NCI-H510A treated with DMSO at 0.1 percent for 48 hours (cell line): Measurements from ENCODE around the gene SMIM44.
"Not testable (repeated sequence)": the region's sequence is repeated elsewhere in the genome, so short reads cannot be mapped to it uniquely, and the experiment has no call there.

Experiments
- DNase-seq: peaks from one replicate; lab custom pipeline; 2025; lab: John Stamatoyannopoulos, UW

The SMIM44 gene

DNA sequence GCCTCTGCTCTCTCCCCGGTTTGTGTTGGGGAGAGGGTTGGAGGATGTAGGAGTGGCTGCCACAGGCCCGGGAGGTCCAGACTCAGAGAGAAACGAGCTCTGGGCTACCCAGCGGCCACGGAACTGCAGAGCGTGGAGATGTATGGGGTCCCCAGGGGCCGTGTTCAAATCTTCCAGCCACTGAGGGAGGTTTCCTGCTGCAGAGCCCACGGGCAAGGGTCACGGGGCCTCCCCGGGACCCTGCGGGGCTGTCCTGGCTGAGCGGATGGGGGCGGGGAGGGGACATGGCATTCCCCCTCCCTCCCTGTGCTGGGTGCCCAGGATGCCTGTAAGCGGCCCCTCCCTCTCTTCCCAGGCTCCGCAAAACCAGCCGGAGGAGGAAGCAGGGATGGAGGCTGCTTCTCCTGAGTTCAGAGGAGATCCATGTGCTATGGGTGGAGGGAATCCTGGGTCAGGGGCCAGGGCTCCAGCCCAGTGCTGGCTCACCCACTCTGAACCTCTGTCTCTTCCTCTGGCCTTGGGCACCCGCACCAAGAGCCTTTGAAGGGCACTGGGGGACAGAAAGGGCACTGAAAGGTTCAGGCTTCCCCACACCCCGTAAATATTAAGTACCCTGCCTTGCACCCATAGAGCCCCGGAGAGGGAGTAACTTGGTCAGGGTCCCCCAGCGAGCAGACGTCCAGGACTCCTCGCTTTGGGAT, 25.6 kb downstream of the SMIM44 start:
- no peak for DNase-seq

DNA sequence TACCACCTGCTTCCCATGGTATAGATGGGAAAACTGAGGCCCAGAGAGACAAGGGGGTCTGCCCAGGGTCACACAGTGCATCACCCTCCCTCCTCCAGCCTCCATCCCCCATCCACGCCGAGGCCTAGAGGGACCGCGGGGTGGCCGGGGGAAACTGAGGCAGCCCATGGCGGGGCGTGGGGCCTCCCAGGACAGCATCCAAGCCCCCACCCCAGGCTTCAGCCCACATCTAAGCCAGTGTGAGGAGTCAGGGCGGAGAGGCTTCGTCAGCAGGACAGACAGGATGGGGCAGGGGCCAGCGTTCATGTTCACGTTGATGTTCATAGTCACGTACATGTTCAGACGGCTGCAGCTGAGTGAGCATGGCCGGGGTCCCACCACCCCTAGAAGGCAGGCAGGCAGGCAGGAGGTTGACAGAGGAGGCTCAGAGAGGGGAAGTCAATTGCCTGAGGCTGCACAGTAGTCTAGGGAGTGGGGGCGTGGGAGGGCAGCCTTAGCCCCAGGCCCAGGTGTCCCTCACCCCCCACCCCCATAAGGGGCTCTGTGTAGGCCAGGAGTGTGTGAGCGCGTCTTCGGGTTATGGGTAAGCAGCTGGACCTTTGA, 26.2 kb downstream of the SMIM44 start:
- DNase-seq = no peak

GRCh38 chr19:3455960-3456601, 27.2 kb downstream of the SMIM44 start:
- DNase-seq = no peak

GRCh38 chr19:3455393-3455955, 27.8 kb downstream of the SMIM44 start:
- no peak for DNase-seq

DNA sequence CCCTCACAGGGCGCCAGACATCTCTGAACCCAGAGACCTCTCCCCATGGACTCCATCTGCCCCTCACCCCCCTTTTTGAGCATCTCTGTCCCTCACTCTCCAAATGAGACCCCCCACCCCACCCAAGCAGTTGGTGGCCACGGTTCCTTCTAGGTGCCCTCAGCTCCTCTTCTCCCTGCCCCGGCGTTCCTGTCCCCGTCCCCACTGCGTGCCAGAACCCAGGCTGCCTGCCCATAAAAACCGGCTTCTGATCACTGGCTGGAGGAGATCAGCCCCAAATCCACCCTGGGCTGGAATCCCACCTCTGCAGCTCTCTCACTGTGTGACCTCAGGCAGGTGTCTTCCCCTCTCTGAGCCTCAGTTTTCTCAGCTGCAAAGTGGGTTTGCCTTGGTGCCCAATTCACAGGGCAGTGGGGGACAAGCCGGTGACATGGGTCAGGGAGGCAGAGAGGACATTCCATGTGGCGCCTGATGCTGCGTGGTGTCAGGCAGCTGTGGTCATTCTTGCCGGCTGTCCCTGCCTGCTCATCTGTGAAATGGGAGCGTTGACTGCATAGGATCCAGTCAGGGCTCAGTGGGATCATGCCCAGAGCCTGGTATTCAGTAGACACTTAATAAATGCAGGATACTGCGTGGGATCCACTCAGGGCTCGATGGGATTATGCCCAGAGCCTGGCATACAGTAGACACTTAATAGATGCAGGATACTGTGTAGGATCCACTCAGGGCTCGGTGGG, 28.4 kb downstream of the SMIM44 start:
- no peak for DNase-seq

DNA sequence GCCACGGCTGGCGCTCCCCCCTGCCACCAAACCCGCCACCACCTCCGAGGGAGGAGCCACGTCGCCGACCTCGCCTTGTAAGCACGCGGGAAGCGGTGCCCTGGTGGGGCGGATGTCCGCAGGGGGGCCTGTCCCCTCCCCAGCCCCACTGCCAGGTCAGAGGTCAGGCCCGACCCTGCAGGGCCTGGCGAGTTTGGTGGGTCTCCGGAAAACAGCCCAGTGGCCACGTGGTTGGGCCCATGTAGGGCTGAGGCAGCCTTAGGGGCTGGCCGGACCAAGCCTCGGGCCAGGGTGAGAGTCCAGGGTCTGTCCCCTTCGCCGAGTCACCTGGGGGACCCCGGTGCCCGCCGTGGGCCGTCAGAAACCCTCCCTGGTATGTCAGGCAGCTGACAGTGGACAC, 29.4 kb downstream of the SMIM44 start:
- no peak for DNase-seq

DNA sequence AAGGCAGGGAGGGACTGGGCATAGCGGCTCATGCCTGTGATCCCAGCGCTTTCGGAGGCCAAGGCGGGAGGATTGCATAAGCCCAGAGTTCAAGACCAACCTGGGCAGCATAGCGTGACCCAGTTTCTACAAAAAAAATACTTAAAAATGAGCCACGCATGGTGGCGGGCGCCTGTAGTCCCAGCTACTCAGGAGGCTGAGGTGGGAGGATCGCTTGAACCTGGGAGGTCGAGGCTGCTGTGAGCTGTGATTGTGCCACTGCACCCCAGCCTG, 30.4 kb downstream of the SMIM44 start:
- not testable (repeated sequence) for DNase-seq

GRCh38 chr19:3452171-3452941, 30.9 kb downstream of the SMIM44 start:
- no peak for DNase-seq

DNA sequence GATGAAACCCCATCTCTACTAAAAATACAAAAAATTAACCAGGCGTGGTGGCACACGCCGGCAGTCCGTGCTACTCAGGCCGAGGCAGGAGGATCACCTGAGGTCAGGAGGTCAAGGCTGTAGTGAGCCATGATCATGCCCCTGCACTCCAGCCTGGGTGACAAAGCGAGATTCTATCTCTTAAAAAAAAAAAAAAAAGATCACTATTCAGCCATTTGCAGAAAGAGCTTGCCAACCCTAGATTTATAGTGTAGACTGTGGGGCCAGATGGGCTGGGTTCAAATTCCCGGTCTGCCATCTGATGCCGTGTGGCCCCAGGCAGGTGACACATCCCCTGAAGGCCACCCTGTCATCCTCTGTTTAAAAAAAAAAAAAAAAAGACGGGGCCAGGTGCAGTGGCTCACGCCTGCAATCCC, 31.8 kb downstream of the SMIM44 start:
- no peak for DNase-seq

DNA sequence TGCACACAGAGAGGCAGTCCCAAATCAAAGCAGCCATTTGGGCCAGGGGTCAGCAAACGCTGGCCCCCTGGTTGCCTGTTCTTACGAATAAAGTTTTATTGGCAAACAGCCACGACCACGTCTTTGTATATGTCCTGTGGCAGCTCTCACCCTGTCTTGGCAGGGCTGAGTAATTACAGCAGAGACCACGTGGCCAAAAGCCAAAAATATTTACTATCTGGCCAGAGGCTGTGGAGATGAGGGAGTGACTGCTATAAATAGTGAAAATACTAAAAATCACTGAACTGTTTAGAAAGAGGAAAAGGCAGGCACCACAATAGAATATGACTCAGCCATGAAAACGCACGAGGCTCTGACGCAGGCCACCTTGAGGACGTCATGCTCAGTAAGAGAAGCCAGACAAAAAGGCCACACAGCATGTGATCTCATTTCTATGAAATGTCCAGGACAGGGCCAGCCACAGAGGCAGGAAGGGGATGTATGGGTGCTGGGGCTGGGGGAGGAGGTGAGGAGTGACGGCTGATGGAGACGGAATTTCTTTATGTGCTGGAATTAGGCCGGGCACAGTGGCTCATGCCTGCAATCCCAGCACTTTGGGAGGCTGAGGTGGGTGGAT, 32.3 kb downstream of the SMIM44 start:
- no peak for DNase-seq

DNA sequence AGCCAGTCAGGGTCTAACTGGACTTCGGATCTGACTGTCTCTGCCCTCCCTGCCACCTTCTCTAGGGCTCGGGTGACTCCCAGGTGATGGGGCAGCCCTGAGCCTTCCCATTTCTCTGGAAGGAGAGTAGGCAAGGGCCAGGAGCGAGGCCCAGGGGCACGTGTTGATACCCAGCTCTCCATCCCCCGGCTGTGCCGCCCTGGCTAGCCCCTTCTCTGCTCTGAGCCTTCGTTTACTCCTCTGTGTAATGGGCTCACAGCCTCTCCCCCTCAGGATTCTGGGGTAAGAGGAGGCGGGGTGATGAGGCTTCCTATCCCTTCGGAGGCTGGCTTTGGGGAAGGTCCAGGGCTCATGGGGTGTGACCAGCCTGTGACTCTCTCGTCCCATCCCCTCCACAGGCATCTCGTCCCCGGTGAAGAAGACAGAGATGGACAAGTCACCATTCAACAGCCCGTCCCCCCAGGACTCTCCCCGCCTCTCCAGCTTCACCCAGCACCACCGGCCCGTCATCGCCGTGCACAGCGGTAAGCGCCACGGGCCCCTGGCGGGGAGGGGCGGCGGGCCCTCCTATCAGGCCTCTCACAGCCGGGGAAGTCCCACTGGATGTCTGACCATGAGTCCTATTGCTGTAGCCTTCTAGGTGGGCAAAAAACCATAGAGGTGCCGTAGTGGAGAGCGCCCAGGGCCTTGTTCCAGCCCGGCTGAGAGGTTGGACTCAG, 34.5 kb downstream of the SMIM44 start:
- DNase-seq = no peak

DNA sequence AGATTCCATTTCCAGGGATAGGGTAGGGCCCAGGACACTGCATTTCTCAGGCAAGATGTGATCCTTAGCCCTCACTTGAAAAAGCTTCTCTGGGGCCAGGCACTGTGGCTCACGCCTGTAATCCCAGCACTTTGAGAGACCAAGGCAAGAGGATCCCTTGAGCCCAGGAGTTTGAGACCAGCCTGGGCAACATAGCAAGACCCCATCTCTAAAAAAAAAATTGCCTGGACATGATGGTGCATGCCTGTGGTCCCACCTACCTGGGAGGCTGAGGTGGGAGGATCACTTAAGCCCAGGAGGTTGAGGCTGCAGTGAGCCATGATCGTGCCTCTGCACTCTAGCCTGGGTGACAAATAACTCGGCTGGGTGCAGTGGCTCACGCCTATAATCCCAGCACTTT, 36.6 kb downstream of the SMIM44 start:
- not testable (repeated sequence) for DNase-seq

DNA sequence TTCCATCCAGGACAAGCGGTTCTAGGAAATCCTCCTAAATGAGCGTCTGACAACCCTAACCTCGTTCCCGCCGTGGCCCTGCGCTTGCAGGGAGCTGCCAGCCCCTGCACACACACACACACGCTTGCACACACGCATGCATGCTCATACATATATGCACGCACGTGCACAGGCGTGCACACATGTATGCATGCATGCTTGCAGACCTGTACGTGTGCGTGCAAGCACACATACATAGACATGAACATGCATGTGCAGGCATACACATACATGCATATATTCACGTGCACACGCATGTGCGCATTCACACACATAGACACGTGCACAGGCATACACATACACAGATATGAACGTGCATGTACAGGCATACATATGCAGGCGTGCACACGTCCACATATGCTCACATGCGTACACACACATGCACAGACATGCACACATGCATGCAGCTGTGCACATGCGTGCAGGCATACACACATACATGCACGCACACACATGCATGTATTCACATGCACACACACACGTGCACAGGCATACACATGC, 38.5 kb downstream of the SMIM44 start:
- DNase-seq = no peak

DNA sequence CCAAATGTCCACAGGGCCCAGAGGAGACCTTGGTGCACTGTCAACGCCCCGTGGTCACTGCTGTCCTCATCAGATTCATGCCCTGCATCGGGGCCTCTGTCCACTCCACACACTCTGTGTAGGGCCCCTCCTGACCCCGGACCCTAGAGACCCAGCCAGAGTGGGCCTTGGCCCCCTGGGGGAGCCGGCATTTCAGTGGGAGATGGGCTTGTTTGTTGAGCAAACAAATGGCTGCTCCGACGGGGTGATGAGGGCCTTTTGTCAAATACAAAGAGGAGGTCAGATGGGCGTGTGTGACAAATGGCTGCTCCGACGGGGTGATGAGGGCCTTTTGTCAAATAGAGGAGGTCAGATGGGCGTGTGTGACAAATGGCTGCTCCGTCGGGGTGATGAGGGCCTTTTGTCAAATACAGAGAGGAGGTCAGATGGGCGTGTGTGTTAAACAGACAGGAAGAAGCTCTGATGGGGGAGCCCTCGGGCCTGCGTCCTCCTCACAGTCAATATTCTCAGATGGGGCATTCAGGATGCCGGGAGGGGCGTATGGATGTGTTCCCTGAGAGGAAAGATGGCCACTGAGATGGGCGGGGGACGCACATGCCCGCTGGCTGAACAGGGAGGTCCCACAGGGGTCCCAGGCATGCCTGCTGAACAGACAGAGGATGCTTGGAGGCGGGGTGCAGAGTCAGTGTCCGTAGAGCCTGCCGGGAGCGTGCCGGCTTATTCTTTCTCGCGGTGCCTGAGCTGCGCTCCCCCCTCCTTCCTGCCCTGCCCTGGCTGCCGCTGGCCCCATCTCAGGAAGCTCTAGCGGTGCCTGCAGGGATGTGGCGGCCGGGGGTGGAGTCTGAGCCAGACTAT, 39.2 kb downstream of the SMIM44 start:
- no peak for DNase-seq

DNA sequence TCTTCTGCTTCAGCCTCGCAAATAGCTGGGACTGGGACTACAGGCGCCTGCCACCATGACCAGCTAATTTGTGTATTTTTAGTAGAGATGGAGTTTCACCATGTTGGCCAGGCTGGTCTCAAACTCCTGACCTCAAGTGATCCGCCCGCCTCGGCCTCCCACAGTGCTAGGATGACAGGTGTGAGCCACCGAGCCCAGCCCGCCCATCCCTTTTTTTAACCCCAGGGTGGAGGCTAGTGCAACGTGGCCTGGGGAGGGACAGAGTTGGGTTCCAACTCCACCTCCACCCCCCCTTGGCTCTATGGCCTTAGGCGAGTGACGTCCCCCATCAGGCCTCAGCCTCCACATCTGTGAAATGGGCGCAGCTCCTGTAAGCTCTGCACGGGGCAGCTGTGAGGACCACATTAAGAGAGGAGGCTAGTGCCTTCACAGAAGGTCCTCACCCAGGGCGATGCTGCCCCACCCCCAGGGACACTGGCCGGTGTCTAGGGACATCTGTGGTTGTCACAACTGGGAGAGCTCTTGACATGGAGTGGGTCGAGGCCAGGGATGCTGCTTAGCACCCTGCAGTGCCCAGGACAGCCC, 40.7 kb downstream of the SMIM44 start:
- DNase-seq = no peak

GRCh38 chr19:3441986-3442329, 41.3 kb downstream of the SMIM44 start:
- no peak for DNase-seq

- no peak for DNase-seq
Observed at GRCh38 chr19:3441089-3441985, 41.9 kb downstream of the SMIM44 start.

DNA sequence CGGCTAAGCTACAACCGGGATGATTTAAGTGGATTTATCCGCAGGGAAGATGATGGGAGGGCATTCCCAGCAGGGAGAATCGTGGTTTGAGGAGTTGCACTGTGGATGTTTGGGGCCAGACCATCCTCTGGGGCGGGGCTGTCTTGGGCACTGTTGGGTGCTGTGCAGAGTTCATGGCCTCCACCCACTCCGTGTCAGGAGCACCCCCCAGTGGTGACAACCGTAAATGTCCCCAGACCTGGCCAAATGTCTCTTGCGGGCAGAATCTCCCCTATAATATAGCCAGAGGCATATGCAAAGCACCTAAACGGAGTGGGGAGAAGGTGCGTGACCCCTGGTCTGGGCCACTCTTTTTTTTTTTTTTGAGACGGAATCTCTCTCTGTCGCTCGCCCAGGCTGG, 43.2 kb downstream of the SMIM44 start:
- no peak for DNase-seq
